Left lobe of liver (tissue), 2 donors: Measurements from ENCODE around the gene LBH. TPM values are rescaled to one million over a fixed set of nuclear protein-coding genes. Genes with fewer than 3 reads are reported as not detected.

Experiments
- ATAC-seq: fragments of 200-7000 bp; cut with Tn5 transposase; one replicate; pipeline ENCODE4 v1.9.1; 2020; ENCODE audit warnings: mild to moderate bottlenecking, moderate library complexity
- DNase-seq: peaks from one replicate; pipeline ENCODE4 v3.0.0-alpha.2; 2020; ENCODE audit warnings: low spot score
- total RNA-seq: library from RNA; stranded (reverse); gene quantifications from one replicate; pipeline ENCODE4 v1.2.1, GENCODE V29; 2021
- donor health status: DM: no; HTN: no; CAD: no; lungs with moderate emphysema.
- donor health status: DM: no; HTN: yes; CAD: no.

Gene LBH
- total RNA-seq, 1 donor from 2014 or later: 7.6 TPM

DNA sequence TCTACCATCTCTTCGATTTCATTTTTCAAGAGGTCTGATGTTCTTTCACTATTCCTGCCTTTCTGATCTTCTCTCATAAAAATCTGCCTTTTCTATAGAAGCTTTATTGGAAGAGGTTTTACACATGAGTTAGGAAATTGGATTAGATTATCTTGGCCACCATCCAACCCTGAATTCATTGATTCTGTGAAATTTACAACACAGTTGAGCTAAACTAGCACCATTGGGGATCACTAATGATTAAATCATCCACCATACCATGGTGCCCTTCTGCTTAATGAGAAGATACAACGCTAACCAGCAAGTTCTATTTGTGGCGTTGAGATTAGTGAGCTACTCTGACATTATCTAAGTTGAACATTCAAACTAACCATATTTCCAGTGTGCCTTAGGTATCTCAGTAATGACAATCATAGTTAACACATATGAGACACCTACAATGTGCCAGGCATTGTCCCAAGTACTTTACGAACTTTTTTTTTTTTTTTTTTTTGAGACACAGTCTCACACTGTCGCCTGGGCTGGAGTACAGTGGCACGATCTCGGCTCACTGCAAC lies 17.3 kb upstream of the LBH start:
- DNase-seq: no peak
- no peak for ATAC-seq

DNA sequence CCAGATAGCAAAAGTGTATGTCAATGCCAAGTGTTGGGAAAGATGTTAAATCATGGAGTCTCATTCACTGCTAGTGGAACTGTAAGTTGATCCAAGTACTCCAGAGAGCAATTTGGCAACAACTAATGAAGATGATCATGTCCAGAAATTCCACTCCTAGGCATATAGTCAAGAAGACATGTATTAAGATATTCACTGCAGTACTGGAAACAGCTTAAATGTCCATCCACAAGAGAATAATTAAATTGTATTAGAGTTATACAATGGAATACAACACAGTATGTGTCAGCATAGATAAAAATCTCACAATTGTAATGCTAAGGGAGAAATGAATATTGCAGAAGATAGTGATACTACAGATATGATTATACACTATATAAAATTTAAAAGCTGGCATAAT lies 15.2 kb upstream of the LBH start:
- DNase-seq (no peak), ATAC-seq (no peak)

DNA sequence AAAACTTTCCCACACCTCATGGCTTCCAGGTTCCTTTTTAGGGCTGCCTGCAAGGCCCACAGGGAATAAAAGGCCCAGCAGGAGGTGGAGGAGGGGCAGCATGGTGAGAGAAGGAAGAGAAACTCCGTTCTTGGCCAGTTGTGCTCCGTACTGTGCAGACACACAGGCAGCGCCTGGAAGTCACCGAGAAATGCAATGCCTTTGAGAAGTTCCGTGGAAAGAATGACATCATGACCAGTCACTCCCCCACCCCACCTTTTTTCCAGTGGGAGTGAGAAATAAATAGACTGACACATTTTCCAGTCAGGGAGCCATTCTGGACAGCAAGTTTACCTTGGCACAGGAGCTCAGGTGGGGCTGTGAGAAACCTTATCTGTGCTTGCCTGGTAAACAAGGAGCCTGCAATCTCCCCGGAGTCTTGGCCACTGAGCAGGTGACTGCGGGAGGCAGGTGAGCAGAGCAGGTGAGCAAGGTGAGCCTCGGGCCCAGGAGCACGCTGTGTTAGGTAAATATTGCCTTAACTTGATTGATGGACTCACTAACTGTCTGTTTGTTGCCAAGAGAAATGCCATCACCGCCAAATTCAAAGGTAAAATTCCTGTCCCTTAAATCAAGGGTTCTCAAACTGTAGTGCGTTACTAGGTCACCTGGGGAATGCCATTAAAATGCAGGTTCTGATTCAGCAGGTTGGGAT lies 13.5 kb upstream of the LBH start:
- peak; percentile 52 for ATAC-seq
- no peak for DNase-seq

DNA sequence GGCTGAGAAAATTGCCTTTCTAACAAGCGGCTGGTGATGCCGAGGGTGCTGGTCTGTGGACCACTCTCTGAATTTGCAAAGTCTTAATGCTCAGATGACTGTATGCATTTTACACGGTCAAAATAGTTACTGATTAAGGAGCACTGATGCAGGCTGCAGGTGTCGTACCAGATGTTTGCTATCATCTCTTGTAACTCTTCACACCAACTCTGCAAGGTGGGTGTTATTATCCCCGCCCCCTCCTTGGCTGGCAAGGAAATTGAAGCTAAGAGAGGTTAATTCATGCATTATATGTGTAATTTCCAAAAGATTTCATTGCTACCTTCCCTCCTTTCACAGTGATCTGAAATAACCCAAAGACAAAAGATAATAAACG lies 13.0 kb upstream of the LBH start:
- ATAC-seq (no peak), DNase-seq (no peak)

DNA sequence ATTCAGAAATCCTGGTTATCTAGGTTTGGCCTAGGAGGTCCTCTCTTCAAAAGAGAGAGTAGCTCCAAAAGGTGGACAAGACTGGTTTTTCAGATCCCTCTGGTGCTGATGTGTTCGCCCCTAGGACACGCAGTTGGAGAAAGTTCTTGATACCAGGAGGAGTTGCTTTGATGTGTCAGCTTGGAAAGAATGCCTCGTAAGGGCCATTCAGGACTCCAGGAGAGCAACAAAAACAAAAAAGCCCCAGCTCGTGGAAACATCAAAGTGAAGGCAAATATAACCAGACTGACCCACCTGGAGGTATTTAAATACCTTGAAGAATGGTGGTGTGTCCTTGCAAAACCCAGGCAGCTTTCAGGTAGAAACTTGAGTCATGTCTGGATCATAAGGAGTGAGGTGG lies 12.5 kb upstream of the LBH start:
- no peak for DNase-seq
- no peak for ATAC-seq

GRCh38 chr2:30219886-30220875 lies 11.2 kb upstream of the LBH start:
- DNase-seq: no peak
- ATAC-seq: no peak

DNA sequence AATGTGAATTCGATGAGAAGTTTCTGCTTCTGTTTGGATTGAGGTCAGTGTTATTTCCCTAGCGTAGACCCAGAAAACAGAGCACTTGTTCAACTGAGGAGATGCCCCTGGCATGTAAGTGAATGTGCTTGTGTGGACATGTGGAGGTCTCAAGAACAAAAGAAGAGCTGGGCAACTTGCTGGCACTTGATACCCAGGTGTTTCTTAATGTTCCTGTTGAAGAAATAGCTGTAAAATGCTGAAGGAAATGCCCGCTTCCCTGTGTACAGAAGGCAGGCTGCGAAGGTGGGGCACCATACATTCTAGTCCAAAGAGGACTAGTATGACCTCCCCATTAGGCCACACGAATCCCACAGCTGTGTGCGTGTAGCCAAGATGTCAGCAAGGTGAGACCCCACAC lies 9.8 kb upstream of the LBH start:
- ATAC-seq (no peak), DNase-seq (peak; percentile 3)

- ATAC-seq (no peak), DNase-seq (no peak)
Measured at GRCh38 chr2:30222031-30222430, 9.3 kb upstream of the LBH start.

- no peak for ATAC-seq
- DNase-seq: peak; percentile 42
Measured at GRCh38 chr2:30222636-30223360, 8.5 kb upstream of the LBH start.

DNA sequence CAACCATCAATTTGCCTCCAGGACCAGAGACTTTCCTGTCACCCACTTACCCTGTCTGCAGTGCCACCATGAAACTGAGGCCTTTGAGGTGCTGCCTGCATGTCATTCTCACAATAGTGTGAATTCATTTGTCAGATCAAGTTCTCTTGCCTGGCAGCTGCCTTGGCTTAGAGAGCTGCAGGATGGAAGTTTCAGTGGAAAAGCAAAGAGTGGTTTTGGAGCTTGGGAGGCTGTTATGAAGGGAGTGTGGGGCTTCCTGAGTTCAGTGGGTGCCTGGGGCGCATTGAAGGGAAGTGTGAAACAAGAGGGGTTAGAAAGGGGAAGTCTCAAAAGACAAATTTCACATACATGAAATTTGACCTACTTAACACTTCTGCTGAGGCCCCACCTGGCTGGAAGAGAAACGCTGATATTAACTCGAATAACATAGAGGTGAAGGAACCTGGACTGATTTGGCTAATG lies 7.9 kb upstream of the LBH start:
- peak; percentile 18 for DNase-seq
- ATAC-seq: no peak

GRCh38 chr2:30224151-30224550 lies 7.2 kb upstream of the LBH start:
- no peak for ATAC-seq
- peak; percentile 24 for DNase-seq

DNA sequence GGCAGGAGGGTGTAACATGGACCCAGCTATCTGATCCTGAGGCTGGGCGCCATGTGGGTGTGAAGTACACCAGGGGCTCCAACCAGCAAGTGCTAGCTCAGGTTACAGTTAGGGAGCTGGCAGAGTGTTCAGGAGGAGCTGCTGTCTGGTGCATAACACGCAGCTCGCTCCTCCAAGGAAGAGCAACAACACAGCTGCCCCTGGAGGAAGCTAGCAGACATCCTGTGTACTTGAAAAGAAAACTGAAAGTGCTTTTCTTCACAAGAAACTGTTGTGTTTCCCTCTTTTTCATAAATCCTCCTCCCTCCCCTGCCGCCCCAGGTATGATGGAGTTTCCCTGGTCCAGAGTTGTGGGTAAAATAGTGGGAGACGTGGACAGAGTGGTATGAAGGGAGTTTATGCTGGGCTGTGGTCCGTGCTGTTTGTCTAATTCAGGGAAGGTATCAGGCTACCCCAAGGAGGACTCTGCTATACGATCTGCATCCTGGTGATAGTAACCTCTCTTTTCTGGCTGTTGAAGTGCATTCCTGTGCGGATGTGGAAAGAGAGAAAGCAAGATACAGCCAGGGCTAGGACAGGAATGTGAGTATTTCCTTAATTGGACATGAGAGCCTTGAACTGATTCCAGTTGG lies 6.1 kb upstream of the LBH start:
- ATAC-seq (peak; percentile 52), DNase-seq (no peak)

- DNase-seq: no peak
Measured at GRCh38 chr2:30226144-30227032, 4.9 kb upstream of the LBH start.

GRCh38 chr2:30229596-30229995 lies 1.7 kb upstream of the LBH start:
- ATAC-seq (no peak), DNase-seq (no peak)

More at GRCh38 chr2:30226144-30227032, 4.9 kb upstream of the LBH start:
- ATAC-seq: no peak

DNA sequence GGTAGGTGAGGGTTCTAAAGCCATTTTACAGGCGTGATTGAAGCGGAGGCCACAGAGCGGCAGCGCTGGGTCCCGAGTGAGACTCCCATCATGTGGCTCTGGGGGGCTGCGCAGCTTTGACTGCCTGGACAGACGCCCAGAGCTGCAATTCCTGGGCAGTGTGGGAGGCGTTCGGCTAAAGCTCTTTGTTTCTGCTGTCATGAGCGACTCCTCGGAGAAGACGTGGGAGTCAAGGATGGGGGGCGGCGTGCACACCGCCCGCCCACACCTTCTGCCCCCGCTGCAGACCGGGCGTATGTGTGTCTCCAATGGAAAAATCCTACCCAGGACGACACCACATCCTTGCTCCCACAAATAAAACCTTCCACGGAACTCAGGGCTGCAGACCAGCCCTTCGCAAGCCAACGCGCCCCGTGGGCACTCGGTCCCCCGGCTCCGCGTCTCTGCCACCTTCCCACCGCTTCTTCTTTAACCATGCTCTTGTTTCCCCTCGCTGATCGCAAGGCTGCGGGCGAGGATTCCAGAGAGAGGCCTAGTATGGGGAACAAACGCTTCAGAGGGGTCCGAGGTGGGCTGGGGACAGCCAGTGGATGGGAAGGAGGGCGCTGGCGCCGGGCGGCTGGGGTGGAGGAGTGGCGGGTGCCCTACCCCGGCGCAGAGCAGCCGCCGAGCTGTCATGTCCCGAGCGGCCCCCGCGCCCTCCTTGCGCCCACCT lies 680 bp upstream of the LBH start:
- no peak for ATAC-seq

GRCh38 chr2:30231996-30232800 lies 864 bp downstream of the LBH start:
- DNase-seq (no peak), ATAC-seq (peak; percentile 36)

More for the DNA sequence above, 680 bp upstream of the LBH start:
- DNase-seq: no peak

DNA sequence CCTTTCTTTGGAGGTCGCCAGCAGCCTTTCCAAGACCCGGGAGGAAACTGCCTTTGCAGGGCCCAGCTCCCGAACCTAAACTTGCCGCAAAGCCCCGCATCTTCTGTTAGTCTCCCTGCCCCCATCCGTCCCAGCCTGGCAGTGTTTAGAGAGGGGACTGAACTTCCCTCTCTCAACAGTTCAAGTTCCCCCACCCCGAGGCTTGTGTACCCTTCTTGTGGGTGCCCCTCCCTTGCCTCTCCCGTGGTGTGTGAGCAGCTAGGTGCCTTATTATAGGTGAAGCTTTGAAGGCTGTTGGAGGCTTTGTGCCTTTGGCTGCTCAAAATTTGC lies 1.4 kb downstream of the LBH start:
- DNase-seq: no peak
- no peak for ATAC-seq
